Endodermal cell (in vitro differentiated cells): ENCODE results near the gene DDC. TPM values are rescaled to one million over a fixed set of nuclear protein-coding genes. Genes with fewer than 3 reads are reported as not detected.
A peak's percentile ranks its signal among the peaks of the same experiment; 100 is the strongest.

ENCODE experiments used
- DNase-seq: peaks from one replicate; pipeline ENCODE4 v3.0.0-alpha.2; 2017
- H3K27ac ChIP-seq: 2 replicates; pipeline ENCODE4 v1.5.1; 2013; ENCODE audit warnings: mild to moderate bottlenecking, low read depth, low read length, moderate library complexity
- H3K27me3 ChIP-seq: 2 replicates; pipeline ENCODE4 v1.6.1; 2013; ENCODE audit warnings: mild to moderate bottlenecking, low read length, moderate library complexity; ENCODE audit not compliant: insufficient read depth, control insufficient read depth, poor library complexity, severe bottlenecking
- H3K36me3 ChIP-seq: 2 replicates; pipeline ENCODE4 v1.7.0; 2013; ENCODE audit warnings: mild to moderate bottlenecking, low read length, moderate library complexity; ENCODE audit not compliant: control insufficient read depth, insufficient read depth
- H3K4me1 ChIP-seq: one replicate; pipeline ENCODE4 v1.7.0; 2013; ENCODE audit warnings: low read length; ENCODE audit not compliant: control insufficient read depth, insufficient read depth
- H3K4me3 ChIP-seq: 2 replicates; pipeline ENCODE4 v1.5.1; 2013; ENCODE audit warnings: mild to moderate bottlenecking, low read length, moderate library complexity
- H3K9ac ChIP-seq: 2 replicates; pipeline ENCODE4 v1.6.1; 2013; ENCODE audit warnings: mild to moderate bottlenecking, low read length, moderate library complexity; ENCODE audit not compliant: poor library complexity, severe bottlenecking; ENCODE audit errors: extremely low read depth
- H3K9me3 ChIP-seq: 2 replicates; pipeline ENCODE4 v1.6.1; 2013; ENCODE audit warnings: mild to moderate bottlenecking, low read length, moderate library complexity; ENCODE audit not compliant: control insufficient read depth
- H3K27ac Mint-ChIP-seq: 2 replicates; pipeline ENCODE4 v1.8.0; 2020; ENCODE audit warnings: mixed read lengths
- H3K27me3 Mint-ChIP-seq: 2 replicates; pipeline ENCODE4 v1.8.0; 2021; ENCODE audit warnings: mild to moderate bottlenecking, mixed read lengths; ENCODE audit not compliant: insufficient read depth
- H3K36me3 Mint-ChIP-seq: 2 replicates; pipeline ENCODE4 v1.8.0; 2020; ENCODE audit warnings: low read depth, mixed read lengths
- H3K4me1 Mint-ChIP-seq: 2 replicates; pipeline ENCODE4 v1.8.0; 2020; ENCODE audit warnings: mixed read lengths
- H3K4me3 Mint-ChIP-seq: 2 replicates; pipeline ENCODE4 v1.8.0; 2020; ENCODE audit warnings: mild to moderate bottlenecking, moderate library complexity, mixed read lengths
- H3K9me3 Mint-ChIP-seq: 2 replicates; pipeline ENCODE4 v1.8.0; 2020; ENCODE audit warnings: mild to moderate bottlenecking, mixed read lengths
- CTCF ChIP-seq: fragments of 200-600 bp; sonication (generic); conservative IDR thresholded peaks from 2 replicates; pipeline ENCODE4 v1.5.0; 2021; ENCODE audit warnings: antibody characterized with exemption, mild to moderate bottlenecking
- WGBS, 2 experiments: methylation state at CpG; one replicate each; pipeline versions ENCODE4 v1.1.5 to v1.1.7; 2013; ENCODE audit warnings: missing lambda C conversion rate in 2 of 2, mixed read lengths in 1 of 2; ENCODE audit not compliant: insufficient coverage in 1 of 2, insufficient read length in 1 of 2; 5-methylcytosine and 5-hydroxymethylcytosine counted together
- total RNA-seq, 2 donors: library from RNA; stranded (reverse); fragmentation: NEBNext Ultra II Directional in 1 of 2; extraction: Animal tissue kit (Norgen Biotek cat#: 25700) in 1 of 2; gene quantifications; 2 replicates in 1 of 2; 3 replicates in 1 of 2; pipeline ENCODE4 v1.2.1, GENCODE V29; 2021

Gene DDC
- total RNA-seq, 2 donors from 2014 or later: 1.1 TPM

- no peak for TF ChIP-seq CTCF
- peaks cover 12% of the 10 kb centered on the region for H3K4me1 Mint-ChIP-seq
- no peak overlapping the region for H3K9ac ChIP-seq
- no peaks in the 10 kb centered on the region for H3K9me3 ChIP-seq
- no peaks in the 10 kb centered on the region for H3K27me3 ChIP-seq
- H3K27me3 Mint-ChIP-seq: no peaks in the 10 kb centered on the region
- H3K4me1 ChIP-seq: no peaks in the 10 kb centered on the region
- H3K27ac ChIP-seq: no peak overlapping the region
- H3K36me3 Mint-ChIP-seq: no peaks in the 10 kb centered on the region
- no peak overlapping the region for H3K4me3 ChIP-seq
- peak; percentile 65 for DNase-seq
- no peaks in the 10 kb centered on the region for H3K9me3 Mint-ChIP-seq
- H3K4me3 Mint-ChIP-seq: no peak overlapping the region
- H3K36me3 ChIP-seq: no peaks in the 10 kb centered on the region
- WGBS, 2 experiments: 77 to 82% methylated on average over 11 to 14 of the region's 14 CpGs
- H3K27ac Mint-ChIP-seq: peak overlapping the region; percentile 23
These were observed 146.5 kb downstream of the DDC start for GRCh38 chr7:50418526-50419290.

- no peaks in the 10 kb centered on the region for H3K9me3 ChIP-seq
- no peak overlapping the region for H3K9ac ChIP-seq
- H3K27me3 ChIP-seq: no peaks in the 10 kb centered on the region
- H3K36me3 Mint-ChIP-seq: no peaks in the 10 kb centered on the region
- DNase-seq: peak; percentile 95
- H3K4me1 ChIP-seq: no peaks in the 10 kb centered on the region
- no peak overlapping the region for H3K27ac Mint-ChIP-seq
- peaks cover 12% of the 10 kb centered on the region for H3K4me1 Mint-ChIP-seq
- H3K36me3 ChIP-seq: no peaks in the 10 kb centered on the region
- no peak overlapping the region for H3K27ac ChIP-seq
- H3K27me3 Mint-ChIP-seq: no peaks in the 10 kb centered on the region
- no peak overlapping the region for H3K4me3 ChIP-seq
- H3K4me3 Mint-ChIP-seq: no peak overlapping the region
- 0 to 13% methylated on average over 2 to 4 of the region's 4 CpGs for WGBS, 2 experiments
- H3K9me3 Mint-ChIP-seq: no peaks in the 10 kb centered on the region
- TF ChIP-seq CTCF: peak; percentile 97
These were observed 147.1 kb downstream of the DDC start for GRCh38 chr7:50418086-50418515.

GRCh38 chr7:50416527-50417182 lies 148.6 kb downstream of the DDC start:
- peak; percentile 41 for TF ChIP-seq CTCF
- no peaks in the 10 kb centered on the region for H3K9me3 ChIP-seq
- no peak overlapping the region for H3K4me3 Mint-ChIP-seq
- H3K9me3 Mint-ChIP-seq: no peaks in the 10 kb centered on the region
- no peak overlapping the region for H3K4me3 ChIP-seq
- H3K27me3 ChIP-seq: no peaks in the 10 kb centered on the region
- 83 to 88% methylated on average over 4 to 7 of the region's 7 CpGs for WGBS, 2 experiments
- no peak overlapping the region for H3K9ac ChIP-seq
- H3K27ac Mint-ChIP-seq: no peak overlapping the region
- peak; percentile 42 for DNase-seq
- peaks cover 9% of the 10 kb centered on the region for H3K4me1 Mint-ChIP-seq
- no peaks in the 10 kb centered on the region for H3K27me3 Mint-ChIP-seq
- H3K4me1 ChIP-seq: no peaks in the 10 kb centered on the region
- no peaks in the 10 kb centered on the region for H3K36me3 ChIP-seq
- H3K27ac ChIP-seq: no peak overlapping the region
- no peaks in the 10 kb centered on the region for H3K36me3 Mint-ChIP-seq
